Progenitor cell of endocrine pancreas (in vitro differentiated cells): ENCODE results near the gene RFX2. TPM values are rescaled to one million over a fixed set of nuclear protein-coding genes. Genes with fewer than 3 reads are reported as not detected.
A peak's percentile ranks its signal among the peaks of the same experiment; 100 is the strongest.

Experiments used
- DNase-seq: peaks from one replicate; pipeline ENCODE4 v3.0.0; 2021; ENCODE audit warnings: low spot score; ENCODE audit not compliant: unreplicated experiment
- H3K27ac Mint-ChIP-seq: 2 replicates; pipeline ENCODE4 v1.8.0; 2021; ENCODE audit warnings: mild to moderate bottlenecking, moderate library complexity, mixed read lengths
- H3K27me3 Mint-ChIP-seq: 2 replicates; pipeline ENCODE4 v1.8.0; 2021; ENCODE audit warnings: mixed read lengths
- H3K36me3 Mint-ChIP-seq: 2 replicates; pipeline ENCODE4 v1.8.0; 2022; ENCODE audit warnings: mixed read lengths; ENCODE audit not compliant: insufficient read depth
- H3K4me1 Mint-ChIP-seq: 2 replicates; pipeline ENCODE4 v1.8.0; 2021; ENCODE audit warnings: low read depth, mixed read lengths
- H3K4me3 Mint-ChIP-seq: 2 replicates; pipeline ENCODE4 v1.8.0; 2021; ENCODE audit warnings: low read depth, mild to moderate bottlenecking, moderate library complexity, mixed read lengths
- H3K9me3 Mint-ChIP-seq: 2 replicates; pipeline ENCODE4 v1.8.0; 2021; ENCODE audit warnings: low read depth, mixed read lengths
- CTCF ChIP-seq: fragments of 200-600 bp; sonication (generic); IDR thresholded peaks from one replicate; pipeline ENCODE4 v1.5.0; 2021; ENCODE audit warnings: antibody characterized with exemption, mild to moderate bottlenecking; ENCODE audit not compliant: unreplicated experiment
- total RNA-seq: library from RNA; stranded (reverse); gene quantifications from 2 replicates; pipeline ENCODE4 v1.2.1, GENCODE V29; 2021

RFX2 gene
- total RNA-seq, 1 donor from 2014 or later: 24.2 TPM

- Mint-ChIP-seq H3K27me3 (no peaks in the 10 kb centered on the region), H3K4me1 (peaks cover 43% of the 10 kb centered on the region), H3K36me3 (peaks cover 14% of the 10 kb centered on the region), H3K4me3 (no peak overlapping the region), H3K9me3 (peaks cover 12% of the 10 kb centered on the region), H3K27ac (peak overlapping the region; percentile 62)
- DNase-seq: no peak
- TF ChIP-seq CTCF: no peak
Measured at GRCh38 chr19:6056801-6057650, 53.3 kb downstream of the RFX2 start.

- no peak for TF ChIP-seq CTCF
- Mint-ChIP-seq H3K27ac (peak overlapping the region; percentile 62), H3K9me3 (peaks cover 12% of the 10 kb centered on the region), H3K36me3 (peaks cover 14% of the 10 kb centered on the region), H3K27me3 (no peaks in the 10 kb centered on the region), H3K4me1 (peaks cover 42% of the 10 kb centered on the region), H3K4me3 (no peak overlapping the region)
- no peak for DNase-seq
Measured at GRCh38 chr19:6056282-6056741, 54.0 kb downstream of the RFX2 start.

- no peak for TF ChIP-seq CTCF
- H3K9me3 Mint-ChIP-seq: peaks cover 18% of the 10 kb centered on the region
- H3K4me3 Mint-ChIP-seq: no peak overlapping the region
- peaks cover 14% of the 10 kb centered on the region for H3K36me3 Mint-ChIP-seq
- H3K27ac Mint-ChIP-seq: no peak overlapping the region
- no peak for DNase-seq
- peaks cover 32% of the 10 kb centered on the region for H3K4me1 Mint-ChIP-seq
- H3K27me3 Mint-ChIP-seq: no peaks in the 10 kb centered on the region
Measured at GRCh38 chr19:6055013-6055795, 55.1 kb downstream of the RFX2 start.

GRCh38 chr19:6048793-6049405 is 61.4 kb downstream of the RFX2 start:
- peaks cover 14% of the 10 kb centered on the region for H3K9me3 Mint-ChIP-seq
- peaks cover 10% of the 10 kb centered on the region for H3K36me3 Mint-ChIP-seq
- H3K27me3 Mint-ChIP-seq: no peaks in the 10 kb centered on the region
- H3K4me1 Mint-ChIP-seq: peaks cover 11% of the 10 kb centered on the region
- no peak overlapping the region for H3K4me3 Mint-ChIP-seq
- no peak overlapping the region for H3K27ac Mint-ChIP-seq
- TF ChIP-seq CTCF: peak; percentile 82
- DNase-seq: peak; percentile 68

GRCh38 chr19:6048348-6048747 is 62.0 kb downstream of the RFX2 start:
- Mint-ChIP-seq H3K27ac (peak overlapping the region; percentile 10), H3K4me1 (peaks cover 10% of the 10 kb centered on the region), H3K9me3 (peaks cover 13% of the 10 kb centered on the region), H3K27me3 (no peaks in the 10 kb centered on the region), H3K4me3 (no peak overlapping the region), H3K36me3 (peaks cover 12% of the 10 kb centered on the region)
- no peak for TF ChIP-seq CTCF
- DNase-seq: no peak
